Mucosa of rectum (tissue), 2 donors: ENCODE results near the gene KRT13.

Experiments used
- H3K27ac ChIP-seq, 2 donors: one replicate each; pipeline ENCODE4 v1.7.0; 2013; ENCODE audit warnings: inconsistent platforms in 2 of 2, low read depth in 2 of 2, low read length in 2 of 2
- H3K27me3 ChIP-seq, 2 donors: one replicate each; pipeline ENCODE4 v1.7.0; 2013; ENCODE audit warnings: low read length in 2 of 2; ENCODE audit not compliant: control insufficient read depth in 2 of 2, insufficient read depth in 2 of 2
- H3K36me3 ChIP-seq, 2 donors: one replicate each; pipeline ENCODE4 v1.7.0; 2013; ENCODE audit warnings: low read length in 2 of 2; ENCODE audit not compliant: control insufficient read depth in 2 of 2, insufficient read depth in 2 of 2
- H3K4me1 ChIP-seq, 2 donors: one replicate each; pipeline ENCODE4 v1.7.0; 2013; ENCODE audit warnings: low read length in 2 of 2, mild to moderate bottlenecking in 1 of 2; ENCODE audit not compliant: control insufficient read depth in 2 of 2, insufficient read depth in 2 of 2
- H3K4me3 ChIP-seq, 2 donors: one replicate each; pipeline ENCODE4 v1.7.0; 2013; ENCODE audit warnings: low read length in 2 of 2
- H3K9ac ChIP-seq, 2 donors: one replicate each; pipeline ENCODE4 v1.7.0; 2013; ENCODE audit warnings: low read length in 2 of 2, low read depth in 1 of 2, mild to moderate bottlenecking in 1 of 2
- H3K9me3 ChIP-seq, 2 donors: one replicate each; pipeline ENCODE4 v1.7.0; 2013; ENCODE audit warnings: low read length in 2 of 2; ENCODE audit not compliant: control insufficient read depth in 2 of 2
- donor health status: healthy.
- donor health status: Normal muscosa, but diverticular disease.

Gene KRT13

DNA sequence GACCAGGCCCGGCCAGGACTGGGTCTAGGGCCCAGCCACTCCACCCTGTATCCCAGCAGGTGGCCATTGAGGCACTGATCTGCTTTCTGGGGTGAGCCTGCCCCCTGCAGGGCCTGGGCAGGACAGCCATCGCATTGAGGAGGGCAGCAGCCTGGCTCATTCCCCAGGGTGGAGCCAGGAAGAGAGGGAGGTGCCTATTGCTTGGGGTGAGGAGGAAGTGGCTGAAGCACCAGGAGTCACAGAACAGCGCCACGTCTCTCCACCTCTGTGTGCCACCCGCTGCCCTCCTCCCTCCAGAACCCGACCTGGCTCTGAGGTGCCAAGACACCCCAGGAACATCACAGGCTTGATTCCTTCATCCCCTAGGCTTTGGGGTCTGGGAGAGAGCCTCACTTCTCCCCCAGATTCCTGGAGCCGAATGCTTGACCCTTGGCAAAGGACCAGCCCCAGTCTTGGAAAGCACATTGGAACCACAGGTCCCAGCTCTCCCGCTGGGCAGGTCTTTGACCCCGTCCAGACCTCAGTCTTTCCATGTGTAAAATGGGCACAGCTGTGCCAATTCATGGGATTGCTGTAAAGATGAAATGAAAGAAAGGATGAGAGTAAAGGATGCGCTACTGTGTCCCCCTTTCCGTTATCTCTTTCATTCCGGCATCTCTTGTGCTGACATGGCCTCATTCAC, 8.5 kb downstream of the KRT13 start:
- Histone ChIP-seq H3K27me3 (no peaks in the 10 kb centered on the region), H3K4me1 (peaks cover 7 to 18% of the 10 kb centered on the region in 2 donors), H3K27ac (peak overlapping the region; percentile 74 to 78), H3K36me3 (no peaks in the 10 kb centered on the region), H3K4me3 (peak overlapping the region in 1 of 2 donors; percentile 41), H3K9ac (peak overlapping the region; percentile 41 to 54), H3K9me3 (no peaks in the 10 kb centered on the region)

DNA sequence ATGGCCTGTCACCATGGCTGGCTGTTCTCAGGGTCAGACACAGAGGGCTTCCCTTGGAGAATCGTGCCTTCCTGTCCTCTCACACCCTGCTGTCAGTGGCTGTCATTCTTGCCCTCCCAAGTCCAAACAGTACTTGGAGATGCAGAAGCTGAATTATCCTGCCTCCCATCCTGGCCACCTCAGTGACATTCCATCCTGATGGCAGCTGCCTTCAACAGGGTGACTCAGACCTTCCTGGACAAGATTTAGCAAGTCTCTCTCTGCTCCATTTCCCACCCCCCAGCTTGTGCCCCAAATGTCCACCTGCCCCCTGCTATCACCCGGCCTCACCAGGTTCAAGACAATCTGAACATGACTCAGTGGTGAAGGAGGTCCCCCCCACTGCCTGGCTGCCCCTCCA, 10.9 kb downstream of the KRT13 start:
- Histone ChIP-seq H3K4me3 (no peak overlapping the region), H3K9me3 (no peaks in the 10 kb centered on the region), H3K27ac (no peak overlapping the region), H3K4me1 (peaks cover 25 to 41% of the 10 kb centered on the region in 2 donors), H3K9ac (no peak overlapping the region), H3K36me3 (no peaks in the 10 kb centered on the region), H3K27me3 (no peaks in the 10 kb centered on the region)

DNA sequence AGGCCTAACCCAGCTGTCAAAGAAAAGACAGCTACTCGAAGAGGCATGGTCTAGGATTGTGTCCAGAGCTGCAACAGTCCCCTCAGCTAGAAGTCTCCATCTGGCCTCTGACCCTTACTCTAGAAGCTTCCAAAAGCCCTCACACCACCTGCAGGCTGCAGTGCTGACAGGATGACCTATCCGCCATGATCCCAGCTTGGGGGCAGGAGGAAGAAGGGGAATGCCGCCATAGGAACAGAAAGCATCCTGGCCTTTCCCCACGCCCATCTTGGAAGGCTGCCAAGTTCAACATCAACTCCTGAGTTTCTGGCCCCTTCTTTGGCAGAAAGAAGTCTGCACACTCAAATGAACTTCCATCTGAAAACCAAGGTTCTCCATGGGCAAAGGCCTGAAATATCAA, 12.6 kb downstream of the KRT13 start:
- Histone ChIP-seq H3K4me1 (peaks cover 27 to 47% of the 10 kb centered on the region in 2 donors), H3K9me3 (no peaks in the 10 kb centered on the region), H3K36me3 (no peaks in the 10 kb centered on the region), H3K27me3 (no peaks in the 10 kb centered on the region), H3K9ac (no peak overlapping the region), H3K4me3 (no peak overlapping the region), H3K27ac (peak overlapping the region in 1 of 2 donors; percentile 38)

DNA sequence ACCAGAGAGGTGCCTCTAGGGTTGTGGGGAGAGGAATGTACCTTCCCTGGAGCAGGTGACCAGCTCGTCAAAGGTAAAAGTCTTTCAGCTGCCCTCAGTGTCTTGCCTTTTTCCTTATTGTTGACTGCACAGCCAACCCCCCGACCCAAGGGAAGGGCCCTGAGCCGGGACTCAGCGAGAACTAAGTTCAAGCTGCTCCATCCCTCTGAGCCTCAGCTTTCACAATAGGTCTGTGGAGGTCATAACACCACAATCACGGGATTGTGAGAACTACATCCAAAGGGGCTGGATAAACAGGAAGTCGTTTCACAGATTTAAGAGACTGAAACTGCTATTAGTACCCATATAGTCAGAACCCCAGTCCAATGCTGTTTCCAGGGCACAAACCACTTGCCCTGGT, 13.1 kb downstream of the KRT13 start:
- Histone ChIP-seq H3K27ac (peak overlapping the region in 1 of 2 donors; percentile 23), H3K36me3 (no peaks in the 10 kb centered on the region), H3K9ac (no peak overlapping the region), H3K27me3 (no peaks in the 10 kb centered on the region), H3K4me3 (no peak overlapping the region), H3K9me3 (no peaks in the 10 kb centered on the region), H3K4me1 (peaks cover 25 to 47% of the 10 kb centered on the region in 2 donors)

DNA sequence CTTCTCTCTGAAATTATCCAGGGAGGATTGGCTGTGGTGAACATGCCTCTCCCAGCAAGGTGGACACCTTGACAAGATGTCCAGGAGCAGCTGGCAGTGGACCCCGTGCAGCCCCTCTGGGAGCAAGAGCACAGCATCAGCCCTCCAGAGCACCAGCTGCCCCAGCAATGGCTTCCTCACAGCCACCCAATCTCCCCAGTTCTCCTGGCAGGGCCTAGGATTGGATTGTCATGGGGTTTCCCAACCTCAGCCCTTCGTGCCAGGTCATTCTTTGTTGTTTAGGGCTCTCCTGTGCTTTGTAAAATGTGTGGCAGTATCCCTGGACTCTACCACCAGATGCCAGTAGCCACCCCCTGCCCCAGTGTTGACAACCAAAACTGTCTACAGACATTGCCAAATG, 13.9 kb downstream of the KRT13 start:
- H3K4me1 ChIP-seq = peaks cover 20 to 44% of the 10 kb centered on the region in 2 donors
- H3K27me3 ChIP-seq = no peaks in the 10 kb centered on the region
- peak overlapping the region in 1 of 2 donors; percentile 53 for H3K27ac ChIP-seq
- no peak overlapping the region for H3K9ac ChIP-seq
- H3K36me3 ChIP-seq = no peaks in the 10 kb centered on the region
- H3K4me3 ChIP-seq = no peak overlapping the region
- H3K9me3 ChIP-seq = no peaks in the 10 kb centered on the region

DNA sequence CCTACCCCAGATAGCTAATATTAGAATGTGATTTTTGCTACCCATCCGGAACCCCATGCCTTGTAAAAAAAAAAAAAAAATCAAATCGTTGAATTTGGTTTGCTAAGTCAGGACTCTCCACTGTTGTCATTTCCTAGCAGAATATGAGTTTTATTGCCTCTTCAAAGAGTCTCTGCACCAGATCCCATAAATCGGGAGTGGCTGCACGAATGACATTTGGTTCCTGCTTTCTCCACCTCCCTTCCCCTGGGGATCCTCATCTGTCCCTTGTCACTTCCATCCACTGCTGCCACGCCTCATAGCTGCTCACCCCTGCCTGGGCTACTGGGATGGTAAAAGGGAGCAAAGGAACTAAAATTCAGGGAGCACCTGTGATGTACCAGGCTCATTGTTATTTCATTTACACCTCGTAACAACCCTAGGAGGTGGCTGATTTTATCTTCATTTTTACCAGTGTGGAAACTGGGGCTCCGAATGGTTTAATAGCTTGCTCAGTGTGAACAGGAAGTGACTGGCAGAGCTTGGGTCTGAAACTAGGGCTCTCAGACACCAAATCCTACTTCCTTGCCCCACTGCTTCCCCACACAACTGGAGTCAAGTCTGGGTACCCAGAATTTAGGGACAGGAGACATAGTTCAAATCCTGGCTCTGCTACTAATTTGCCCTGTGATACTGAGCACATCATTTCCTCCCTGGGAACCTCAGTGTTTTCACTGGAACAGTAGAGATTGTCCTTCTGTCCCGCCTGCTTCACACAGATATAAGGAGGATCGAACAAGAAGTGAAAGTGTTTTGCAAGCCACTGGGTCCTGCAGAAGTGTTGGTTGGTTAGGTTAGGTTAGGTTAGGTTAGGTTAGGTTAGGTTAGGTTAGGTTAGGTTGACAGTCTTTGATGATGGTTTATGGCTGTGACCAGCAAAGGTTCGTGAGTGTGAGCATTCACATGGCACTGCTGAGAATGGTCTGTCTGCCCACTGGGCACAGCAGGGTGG, 15.1 kb downstream of the KRT13 start:
- H3K27me3 ChIP-seq = no peaks in the 10 kb centered on the region
- H3K9ac ChIP-seq = peak overlapping the region in 1 of 2 donors; percentile 26
- H3K4me1 ChIP-seq = peaks cover 20 to 43% of the 10 kb centered on the region in 2 donors
- peak overlapping the region in 1 of 2 donors; percentile 53 for H3K27ac ChIP-seq
- H3K9me3 ChIP-seq = no peaks in the 10 kb centered on the region
- H3K4me3 ChIP-seq = peak overlapping the region in 1 of 2 donors; percentile 14
- no peaks in the 10 kb centered on the region for H3K36me3 ChIP-seq

DNA sequence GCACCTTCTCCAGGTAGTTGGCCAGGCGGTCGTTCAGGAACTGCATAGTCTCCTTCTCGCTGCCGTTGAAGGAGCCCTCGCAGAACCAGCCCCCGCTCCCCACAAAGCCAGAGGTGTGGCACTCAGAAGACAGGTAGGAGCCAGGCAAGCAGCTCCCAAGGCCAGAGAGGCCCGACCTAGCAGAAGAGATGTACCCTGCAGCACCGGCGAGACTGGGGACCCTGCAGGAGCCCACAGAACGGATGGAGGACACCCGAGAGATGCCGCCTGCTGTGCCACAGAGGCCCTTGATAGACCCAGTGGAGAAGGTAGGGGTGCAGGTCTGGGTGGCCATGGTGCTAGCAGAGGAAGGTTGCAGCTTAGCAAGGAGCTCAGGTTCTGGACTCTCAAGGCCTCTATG, 15.9 kb downstream of the KRT13 start, which contains the start of gene KRT36:
Gene KRT36 (minus strand): TSS at position 380 of the 400 bp plus-strand sequence. CDS start 46 bp downstream, at position 334.
- Histone ChIP-seq H3K36me3 (no peaks in the 10 kb centered on the region), H3K4me3 (peak within 1 kb of the TSS in 1 of 2 donors; percentile 14), H3K9ac (peak within 1 kb of the TSS in 1 of 2 donors; percentile 26), H3K4me1 (peaks cover 20 to 43% of the 10 kb centered on the region in 2 donors), H3K9me3 (no peaks in the 10 kb centered on the region), H3K27me3 (no peaks in the 10 kb centered on the region), H3K27ac (peak within 1 kb of the TSS in 1 of 2 donors; percentile 53)

DNA sequence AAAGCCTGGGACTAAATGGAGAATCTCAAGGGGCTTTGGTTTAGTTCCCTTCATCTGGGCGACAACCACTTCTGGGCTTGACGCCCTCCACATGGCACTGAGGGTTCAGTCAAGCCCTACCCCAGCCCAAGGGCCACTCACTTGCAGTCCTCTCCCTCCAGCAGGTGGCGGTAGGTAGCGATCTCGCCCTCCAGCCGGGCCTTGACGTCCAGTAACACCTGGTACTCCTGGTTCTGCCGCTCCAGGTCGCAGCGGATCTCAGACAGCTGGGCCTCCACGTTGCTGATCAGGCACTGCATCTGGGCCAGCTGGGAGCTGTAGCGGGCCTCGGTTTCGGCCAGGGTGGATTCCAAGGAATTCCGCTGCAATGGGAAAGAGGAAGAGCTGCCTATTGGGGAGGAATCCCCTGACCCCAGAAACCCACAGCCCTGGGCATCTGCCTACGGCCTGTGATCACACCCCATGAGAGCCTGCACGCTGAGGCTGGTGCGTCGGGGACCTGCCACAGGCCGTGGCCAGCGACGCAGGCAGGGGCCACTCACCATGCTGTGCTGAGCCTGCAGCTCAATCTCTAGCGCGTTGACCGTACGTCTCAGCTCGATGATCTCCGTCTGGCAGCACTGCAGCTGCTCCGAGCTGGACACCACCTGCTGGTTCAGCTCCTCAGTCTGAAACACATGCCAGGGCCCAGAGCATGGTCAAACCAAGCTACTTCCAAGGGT, 18.4 kb downstream of the KRT13 start:
- no peaks in the 10 kb centered on the region for H3K36me3 ChIP-seq
- peaks cover 20 to 32% of the 10 kb centered on the region in 2 donors for H3K4me1 ChIP-seq
- no peaks in the 10 kb centered on the region for H3K9me3 ChIP-seq
- no peak overlapping the region for H3K27ac ChIP-seq
- H3K9ac ChIP-seq = no peak overlapping the region
- H3K4me3 ChIP-seq = no peak overlapping the region
- no peaks in the 10 kb centered on the region for H3K27me3 ChIP-seq

DNA sequence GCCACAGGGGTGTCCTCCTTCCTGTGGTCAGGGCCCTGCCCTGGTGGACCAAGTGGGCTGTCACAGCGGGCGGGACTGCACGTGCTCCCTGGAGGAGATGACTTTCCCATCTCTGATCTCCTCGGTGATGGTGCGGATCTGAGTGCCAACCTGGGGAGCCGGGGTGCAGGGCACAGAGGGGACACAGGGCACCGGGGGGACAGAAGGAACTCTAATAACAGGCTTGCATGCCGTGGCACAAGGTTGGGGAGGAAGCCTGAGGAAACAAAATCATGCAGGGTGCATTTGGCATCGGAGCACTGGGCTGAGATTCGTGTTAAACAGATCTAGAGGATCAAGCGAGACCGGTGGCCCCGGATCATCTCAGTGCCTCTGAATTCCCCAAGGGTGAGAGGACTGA, 19.1 kb downstream of the KRT13 start:
- H3K4me3 ChIP-seq = no peak overlapping the region
- H3K27ac ChIP-seq = no peak overlapping the region
- no peak overlapping the region for H3K9ac ChIP-seq
- no peaks in the 10 kb centered on the region for H3K27me3 ChIP-seq
- H3K36me3 ChIP-seq = no peaks in the 10 kb centered on the region
- H3K9me3 ChIP-seq = no peaks in the 10 kb centered on the region
- H3K4me1 ChIP-seq = peaks cover 16 to 25% of the 10 kb centered on the region in 2 donors
